PC-3 (cell line): ENCODE measurements around the gene ARHGAP4. TPM values are rescaled to one million over a fixed set of nuclear protein-coding genes. Genes with fewer than 3 reads are reported as not detected.

Experiments used
- ATAC-seq: fragments of 200-7000 bp; cut with Tn5 transposase; 2 replicates; pipeline ENCODE4 v1.9.1; 2020; ENCODE audit warnings: mild to moderate bottlenecking, moderate library complexity
- BruUV-seq: library from RNA; stranded (reverse); fragments of 400-500 nt; replicated peaks from 2 replicates; lab custom pipeline; 2021; lab: Mats Ljungman, UMichigan
- CTCF ChIA-PET: fragments of 300-600 bp; sonication (Branson Sonifier 250); formaldehyde crosslinking; loops from one replicate; lab custom pipeline; 2022; ENCODE audit warnings: antibody characterized with exemption; lab: Charles Lee
- POLR2A ChIA-PET: fragments of 300-600 bp; sonication (Branson Sonifier 250); formaldehyde crosslinking; loops from one replicate; lab custom pipeline; 2022; ENCODE audit warnings: antibody characterized with exemption; ENCODE audit not compliant: unreplicated experiment; lab: Charles Lee
- DNase-seq: peaks from one replicate; pipeline ENCODE4 v3.0.0-alpha.2; 2015
- H2AFZ ChIP-seq: fragments of 300-600 bp; sonication (generic); 2 replicates; pipeline ENCODE4 v1.6.0; 2016; ENCODE audit warnings: antibody characterized with exemption, low read length
- H3F3A ChIP-seq: fragments of 300-600 bp; sonication (generic); one replicate; pipeline ENCODE4 v1.6.0; 2017; ENCODE audit warnings: antibody characterized with exemption, low read length, control low read depth, mild to moderate bottlenecking; ENCODE audit not compliant: unreplicated experiment
- H3K27ac ChIP-seq: fragments of 300-600 bp; sonication (generic); 2 replicates; pipeline ENCODE4 v1.5.1; 2016; ENCODE audit warnings: mild to moderate bottlenecking, low read length
- H3K27me3 ChIP-seq: fragments of 300-600 bp; sonication (generic); 2 replicates; pipeline ENCODE4 v1.6.1; 2016; ENCODE audit warnings: low read length, mixed read lengths
- H3K36me3 ChIP-seq: fragments of 300-600 bp; sonication (generic); 2 replicates; pipeline ENCODE4 v1.6.1; 2016; ENCODE audit warnings: low read depth, mixed run types, low read length, mixed read lengths
- H3K4me1 ChIP-seq: fragments of 300-600 bp; sonication (generic); 2 replicates; pipeline ENCODE4 v1.5.1; 2016; ENCODE audit warnings: low read length; ENCODE audit not compliant: insufficient read depth
- H3K4me2 ChIP-seq: fragments of 300-600 bp; sonication (generic); 2 replicates; pipeline ENCODE4 v1.6.0; 2016; ENCODE audit warnings: low read length
- H3K4me3 ChIP-seq: fragments of 300-600 bp; sonication (generic); 2 replicates; pipeline ENCODE4 v1.5.1; 2016; ENCODE audit warnings: mild to moderate bottlenecking, low read length, mixed read lengths
- H3K79me2 ChIP-seq: fragments of 300-600 bp; sonication (generic); 2 replicates; pipeline ENCODE4 v1.6.1; 2017; ENCODE audit warnings: low read length, mixed read lengths
- H3K9ac ChIP-seq: fragments of 300-600 bp; sonication (generic); 2 replicates; pipeline ENCODE4 v1.6.0; 2016; ENCODE audit warnings: mild to moderate bottlenecking, low read length
- H3K9me2 ChIP-seq: fragments of 300-600 bp; sonication (generic); replicated peaks from 2 replicates; pipeline ENCODE4 v1.6.1; 2016; ENCODE audit warnings: mixed run types, low read length, mixed read lengths
- H3K9me3 ChIP-seq: fragments of 300-600 bp; sonication (generic); 2 replicates; pipeline ENCODE4 v1.6.1; 2016; ENCODE audit warnings: low read length, mixed read lengths
- H4K20me1 ChIP-seq: fragments of 300-600 bp; sonication (generic); 2 replicates; pipeline ENCODE4 v1.6.1; 2016; ENCODE audit warnings: low read length, mixed read lengths
- CTCF ChIP-seq: fragments of 300-600 bp; sonication (generic); conservative IDR thresholded peaks from 2 replicates; pipeline ENCODE4 v1.5.1; 2017; ENCODE audit warnings: antibody characterized with exemption, low read depth, mild to moderate bottlenecking, low read length
- EZH2 ChIP-seq: fragments of 300-600 bp; sonication (generic); IDR thresholded peaks from one replicate; pipeline ENCODE4 v1.6.1; 2017; ENCODE audit warnings: antibody characterized with exemption, mild to moderate bottlenecking, low read length; ENCODE audit not compliant: unreplicated experiment
- EZH2phosphoT487 ChIP-seq: fragments of 300-600 bp; sonication (generic); IDR thresholded peaks from 2 replicates; pipeline ENCODE4 v1.6.1; 2018; ENCODE audit warnings: mild to moderate bottlenecking, antibody characterized with exemption, low read length, borderline replicate concordance
- intact Hi-C: fragments of 100-400 bp; cut with micrococcal nuclease; formaldehyde crosslinking; loops from 2 replicates; pipeline ENCODE4 v1.9.0; 2023
- total RNA-seq: library from RNA; depleted of rRNA; stranded (reverse); fragments of >200 nt; gene quantifications from 2 replicates; pipeline ENCODE4 v1.2.3, GENCODE V29; 2014

The ARHGAP4 gene
- total RNA-seq, 1 experiment from 2014 or later: 4.6 TPM

GRCh38 chrX:153911798-153912197, 14.3 kb downstream of the ARHGAP4 start:
- Histone ChIP-seq H3K27ac (no peak overlapping the region), H3K4me1 (no peaks in the 10 kb centered on the region), H4K20me1 (no peaks in the 10 kb centered on the region), H3K9me2 (no peaks in the 10 kb centered on the region), H3K9ac (no peak overlapping the region), H2AFZ (no peak overlapping the region), H3K36me3 (no peaks in the 10 kb centered on the region), H3F3A (no peaks in the 10 kb centered on the region), H3K27me3 (no peaks in the 10 kb centered on the region), H3K9me3 (no peaks in the 10 kb centered on the region), H3K4me2 (no peak overlapping the region), H3K4me3 (no peak overlapping the region), H3K79me2 (no peaks in the 10 kb centered on the region)
- TF ChIP-seq EZH2: no peak
- no peak for TF ChIP-seq EZH2phosphoT487
- no peak for TF ChIP-seq CTCF
- intact Hi-C loops: no loop called here
- BruUV-seq: no TSS peak
- no peak for DNase-seq
- ChIA-PET CTCF (interaction anchor here (1.8 kb wide), 1 partner anchor 11 kb away, joined by 10 read pairs; no protein-coding TSS in a partner anchor), POLR2A (interaction anchor here (0.5 to 0.7 kb wide), 3 partner anchors 16 to 579 kb away, joined by 3 to 29 read pairs (median 4); partner anchors contain the start of gene SLC10A3)
- no peak for ATAC-seq

GRCh38 chrX:153910446-153910845, 15.6 kb downstream of the ARHGAP4 start:
- Histone ChIP-seq H3K9me2 (no peaks in the 10 kb centered on the region), H3F3A (no peaks in the 10 kb centered on the region), H3K9ac (no peak overlapping the region), H3K4me3 (no peak overlapping the region), H3K4me2 (no peak overlapping the region), H3K9me3 (no peaks in the 10 kb centered on the region), H3K4me1 (no peaks in the 10 kb centered on the region), H3K27ac (no peak overlapping the region), H3K27me3 (no peaks in the 10 kb centered on the region), H2AFZ (no peak overlapping the region), H4K20me1 (no peaks in the 10 kb centered on the region), H3K79me2 (no peaks in the 10 kb centered on the region), H3K36me3 (no peaks in the 10 kb centered on the region)
- DNase-seq (no peak), ATAC-seq (peak; percentile 68)
- ChIA-PET CTCF (interaction anchor here (0.5 to 1.8 kb wide), 6 partner anchors 10 to 37 kb away, joined by 3 to 13 read pairs (median 8); no protein-coding TSS in a partner anchor), POLR2A (interaction anchor here (0.6 kb wide), 2 partner anchors 147 to 183 kb away, joined by 3 to 5 read pairs; no protein-coding TSS in a partner anchor)
- TF ChIP-seq CTCF (no peak), EZH2phosphoT487 (no peak), EZH2 (no peak)
- intact Hi-C loops: no loop called here
- no TSS peak for BruUV-seq

- Histone ChIP-seq H4K20me1 (no peaks in the 10 kb centered on the region), H3K9ac (no peak overlapping the region), H3K27ac (no peak overlapping the region), H3F3A (no peaks in the 10 kb centered on the region), H3K27me3 (no peaks in the 10 kb centered on the region), H3K4me1 (no peaks in the 10 kb centered on the region), H3K79me2 (no peaks in the 10 kb centered on the region), H3K4me3 (no peak overlapping the region), H3K36me3 (no peaks in the 10 kb centered on the region), H3K9me3 (no peaks in the 10 kb centered on the region), H2AFZ (no peak overlapping the region), H3K4me2 (no peak overlapping the region), H3K9me2 (no peaks in the 10 kb centered on the region)
- TF ChIP-seq EZH2phosphoT487 (no peak), EZH2 (no peak), CTCF (no peak)
- intact Hi-C loops: no loop called here
- ChIA-PET POLR2A (interaction anchor here (0.6 kb wide), 1 partner anchor 182 kb away, joined by 5 read pairs; no protein-coding TSS in a partner anchor), CTCF (interaction anchor here (1.0 to 1.8 kb wide), 3 partner anchors 13 to 37 kb away, joined by 3 to 10 read pairs (median 4); no protein-coding TSS in a partner anchor)
- BruUV-seq: no TSS peak
- no peak; the same call in 1 of the 2 replicates for ATAC-seq
- DNase-seq: no peak
Measured at GRCh38 chrX:153909980-153910360, 16.1 kb downstream of the ARHGAP4 start.
